GM21825 (cell line): ENCODE results near the gene MS4A15.

Experiments used
- ATAC-seq: cut with Tn5 transposase; IDR thresholded peaks from one replicate; pipeline ENCODE4 v1.9.1; 2021; ENCODE audit warnings: mild to moderate bottlenecking, moderate library complexity; ENCODE audit not compliant: unreplicated experiment

Gene MS4A15

DNA sequence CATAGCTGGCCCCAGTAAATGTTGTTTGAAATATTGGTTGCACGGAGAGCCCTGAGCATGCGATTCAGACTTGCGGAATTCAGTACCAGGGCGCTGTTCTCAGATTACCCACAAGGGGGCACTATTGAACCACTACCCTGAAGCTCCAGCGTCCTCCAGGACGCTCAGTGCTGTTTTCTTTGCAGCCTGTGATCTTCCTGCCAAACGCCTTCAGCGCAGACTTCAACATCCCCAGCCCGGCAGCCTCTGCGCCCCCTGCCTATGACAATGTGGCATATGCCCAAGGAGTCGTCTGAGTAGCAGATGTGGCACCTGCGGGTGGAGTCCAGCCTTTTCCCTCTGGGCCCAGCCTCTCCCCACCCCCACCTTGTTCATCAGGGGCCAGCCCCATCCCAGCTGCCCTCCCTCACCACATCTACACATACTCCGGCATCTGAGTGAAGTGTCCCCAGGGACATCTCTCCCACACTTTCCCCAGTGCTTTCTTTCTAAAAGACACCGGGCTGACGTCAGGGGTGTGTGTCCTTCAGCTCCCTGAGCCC, 18.8 kb downstream of the MS4A15 start:
- peak; percentile 88 for ATAC-seq

DNA sequence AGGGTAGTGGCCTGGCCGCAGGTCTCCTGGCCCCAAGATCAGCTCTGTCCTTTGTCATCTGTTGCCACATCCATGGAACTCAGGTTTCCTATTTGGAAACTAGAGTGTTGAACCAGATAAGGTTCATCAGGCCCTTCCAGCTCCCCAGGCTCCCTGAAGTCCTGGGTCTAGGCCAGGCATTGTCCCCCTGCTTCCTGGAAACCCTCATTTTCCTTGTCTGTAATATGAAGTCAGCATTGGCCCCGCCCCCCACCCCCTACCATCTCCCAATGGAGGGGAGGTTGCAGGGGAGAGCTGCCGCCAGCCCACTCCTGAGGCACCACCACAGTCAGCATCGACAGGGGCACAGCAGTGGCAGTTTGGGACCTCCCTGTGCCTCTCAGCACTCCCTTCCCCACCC, 19.5 kb downstream of the MS4A15 start:
- ATAC-seq = no peak

DNA sequence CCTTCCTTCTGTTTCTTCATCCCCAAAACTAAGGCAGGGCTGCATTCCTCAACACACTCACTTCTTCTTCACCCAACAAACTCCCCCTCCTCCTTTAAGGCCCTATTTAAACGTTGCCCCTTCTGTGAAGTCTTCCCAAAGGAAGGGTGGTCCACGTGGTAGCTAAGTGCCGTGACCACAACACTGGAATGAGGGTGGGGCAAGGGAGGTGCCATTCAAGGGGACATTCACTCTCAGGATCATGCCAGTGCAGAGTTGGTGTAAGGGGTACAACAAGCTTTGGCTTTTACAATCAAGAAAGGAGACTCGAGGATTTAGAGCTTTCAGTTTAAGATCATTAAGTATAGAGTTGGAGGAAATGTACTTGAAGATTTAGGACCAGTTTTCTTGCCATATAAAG, 20.4 kb downstream of the MS4A15 start:
- no peak for ATAC-seq

DNA sequence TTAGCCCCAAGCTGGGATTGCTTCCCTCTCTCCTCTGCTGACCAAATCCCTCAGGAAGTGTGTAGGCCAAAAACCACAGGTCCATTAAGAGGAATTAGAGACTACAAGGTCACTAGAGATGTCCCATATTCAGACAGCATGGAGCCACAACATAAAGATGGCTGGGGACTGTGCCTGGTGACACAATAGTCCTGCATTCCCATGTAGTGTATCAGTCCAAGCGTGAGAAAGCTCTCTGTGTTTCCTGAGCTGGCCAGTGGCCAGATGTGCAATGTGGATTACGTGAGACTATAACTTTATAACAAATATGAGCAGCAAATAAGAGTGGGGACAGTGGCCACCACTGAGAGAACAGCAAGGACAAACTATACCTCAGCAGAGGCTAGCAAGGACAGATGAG, 20.9 kb downstream of the MS4A15 start:
- ATAC-seq = no peak

DNA sequence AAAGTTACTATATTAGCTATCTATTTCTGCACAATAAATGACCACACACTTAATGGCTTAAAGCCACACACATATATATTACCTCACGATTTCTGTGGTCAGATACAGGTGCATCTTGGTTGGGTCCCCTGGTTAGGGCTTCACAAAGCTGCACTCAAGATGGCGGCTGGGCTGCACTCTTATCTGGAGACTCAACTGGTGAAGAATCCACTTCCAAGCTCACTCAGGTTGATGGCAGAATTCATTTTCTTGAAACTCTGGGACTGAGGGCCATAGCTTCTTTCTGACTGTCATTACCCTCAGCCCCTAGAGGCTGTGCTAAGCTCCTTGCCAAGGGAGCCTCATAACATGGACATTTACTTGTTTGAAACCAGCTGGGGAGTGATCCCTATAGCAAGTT, 23.4 kb downstream of the MS4A15 start:
- no peak for ATAC-seq

DNA sequence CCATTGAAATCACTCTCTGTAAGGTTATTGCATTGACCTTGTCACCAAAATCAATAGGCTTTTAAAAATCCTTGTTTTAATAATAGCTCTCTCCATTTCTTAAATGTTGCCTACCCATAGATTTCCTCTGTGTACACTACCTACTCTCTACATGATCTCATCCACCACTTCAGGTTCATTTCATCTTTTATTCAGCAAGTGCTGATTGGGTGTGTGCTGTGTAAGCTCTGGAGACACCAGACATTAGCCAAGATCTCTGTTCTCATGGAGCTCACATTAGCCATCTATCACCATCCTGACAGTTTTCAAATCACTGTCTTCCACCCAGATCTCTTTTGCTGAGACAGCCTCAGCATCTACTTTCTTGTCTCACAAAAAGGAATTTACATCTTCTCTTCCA, 24.1 kb downstream of the MS4A15 start:
- ATAC-seq = no peak

DNA sequence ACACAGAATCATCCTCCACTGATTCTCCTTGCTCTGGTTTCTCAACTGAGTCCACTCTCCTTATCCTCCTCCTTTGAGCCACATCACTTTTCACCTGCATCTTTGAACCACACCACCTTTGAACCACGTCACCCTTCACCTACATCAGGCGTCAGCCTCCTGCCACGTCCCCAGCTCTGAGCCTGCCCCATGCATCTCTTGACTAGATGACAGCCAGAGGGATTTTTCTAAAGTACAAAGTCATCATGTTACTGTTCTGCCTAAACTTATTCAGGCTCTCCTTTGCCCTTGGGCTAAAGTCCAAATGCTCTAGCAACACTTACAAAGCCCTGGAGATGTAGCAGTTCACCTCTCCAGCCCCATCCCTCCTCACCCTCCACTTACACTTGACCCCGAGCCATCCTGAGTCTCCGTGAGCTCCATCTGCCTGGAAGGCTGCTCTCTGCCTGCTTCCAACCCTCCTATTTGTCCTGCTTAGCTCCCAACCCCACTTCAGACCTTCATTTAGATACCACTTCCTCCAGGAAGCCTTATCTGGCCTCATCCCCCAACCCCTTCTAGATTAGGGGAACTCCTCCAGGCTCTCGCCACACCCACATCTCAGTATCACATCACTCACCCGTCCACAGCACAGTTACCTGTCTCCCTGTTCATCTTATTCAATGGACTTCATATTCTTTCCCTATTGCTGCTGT, 24.8 kb downstream of the MS4A15 start:
- no peak for ATAC-seq

DNA sequence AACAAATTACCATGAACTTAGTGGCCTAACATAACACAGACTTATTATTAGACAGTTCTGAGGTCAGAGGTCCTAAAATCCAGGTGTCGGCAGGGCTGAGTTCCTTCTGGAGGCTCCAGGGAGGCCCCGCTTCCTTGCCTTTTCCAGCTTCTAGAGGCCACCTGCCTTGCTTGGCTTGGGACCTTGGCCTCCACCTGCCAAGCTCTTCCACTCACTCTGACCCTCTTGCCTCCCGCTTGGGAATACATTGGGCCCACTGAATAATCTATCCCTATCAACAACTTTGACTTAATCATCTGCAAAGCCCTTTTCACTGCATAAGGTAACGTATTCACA, 25.3 kb downstream of the MS4A15 start:
- no peak for ATAC-seq

DNA sequence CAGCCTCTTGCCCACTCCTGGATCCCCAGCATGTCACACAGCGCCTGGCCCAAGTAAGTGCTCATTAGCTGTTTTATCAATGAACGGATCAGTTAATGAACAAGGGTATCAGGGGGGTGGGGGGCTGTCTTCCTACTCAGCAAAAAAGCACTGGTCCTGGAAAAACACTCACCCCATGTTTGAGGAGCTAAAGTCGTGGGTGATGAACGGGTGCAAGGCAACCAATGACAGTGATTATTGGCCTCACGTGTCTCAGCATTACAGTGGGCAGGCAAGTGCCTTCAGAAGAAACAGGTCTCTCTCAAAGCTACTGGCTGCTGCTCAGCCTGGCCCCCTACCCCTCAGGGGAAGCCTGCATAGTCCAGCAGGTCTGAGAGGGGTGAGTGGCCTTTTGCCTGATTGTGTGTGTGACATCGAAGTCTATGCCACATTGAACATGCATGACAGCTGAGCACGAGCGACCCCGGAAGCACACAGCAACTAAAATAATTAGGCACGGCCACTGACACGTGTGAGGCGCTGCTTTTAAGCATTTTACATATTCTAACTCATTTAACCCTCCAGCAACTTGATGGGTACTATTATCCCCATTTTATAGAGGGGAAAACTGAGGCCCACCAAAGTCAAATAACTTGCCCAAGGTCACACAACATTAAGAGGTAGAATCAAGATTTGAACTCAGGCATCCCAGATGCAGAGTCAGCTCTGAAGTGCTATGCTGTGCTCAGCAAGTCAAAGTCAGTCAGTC, 25.9 kb downstream of the MS4A15 start:
- no peak for ATAC-seq

DNA sequence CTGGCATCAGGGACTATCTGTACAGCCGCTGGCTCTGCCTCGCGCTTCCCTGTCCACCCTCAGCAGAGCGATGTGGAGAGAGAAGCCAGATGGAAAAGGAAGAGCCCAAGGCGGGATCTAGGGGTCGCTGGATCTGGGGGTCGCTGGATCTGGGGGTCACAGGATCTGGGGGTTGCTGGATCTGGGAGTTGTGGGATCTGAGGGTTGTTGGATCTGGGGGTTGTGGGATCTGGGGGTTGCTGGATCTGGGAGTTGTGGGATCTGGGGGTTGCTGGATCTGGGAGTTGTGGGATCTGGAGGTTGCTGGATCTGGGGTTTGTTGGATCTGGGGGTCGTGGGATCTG, 26.4 kb downstream of the MS4A15 start:
- no peak for ATAC-seq

DNA sequence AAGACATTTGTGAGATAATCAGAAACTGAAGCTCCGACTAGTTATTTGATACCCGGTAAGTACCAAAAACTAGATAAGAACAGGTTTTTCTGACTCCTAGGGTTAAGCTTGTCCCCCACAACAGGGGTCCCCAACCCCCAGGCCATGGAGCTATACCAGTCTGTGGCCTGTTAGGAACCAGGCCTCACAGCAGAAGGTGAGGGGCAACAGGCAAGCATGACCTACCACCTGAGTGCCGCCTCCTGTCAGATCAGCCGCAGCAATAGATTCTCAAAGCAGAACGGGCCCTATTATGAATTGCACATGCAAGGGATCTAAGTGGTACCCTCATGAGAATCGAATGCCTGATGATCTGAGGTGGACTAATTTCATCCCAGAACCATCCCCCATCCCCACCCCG, 27.2 kb downstream of the MS4A15 start:
- ATAC-seq = no peak

DNA sequence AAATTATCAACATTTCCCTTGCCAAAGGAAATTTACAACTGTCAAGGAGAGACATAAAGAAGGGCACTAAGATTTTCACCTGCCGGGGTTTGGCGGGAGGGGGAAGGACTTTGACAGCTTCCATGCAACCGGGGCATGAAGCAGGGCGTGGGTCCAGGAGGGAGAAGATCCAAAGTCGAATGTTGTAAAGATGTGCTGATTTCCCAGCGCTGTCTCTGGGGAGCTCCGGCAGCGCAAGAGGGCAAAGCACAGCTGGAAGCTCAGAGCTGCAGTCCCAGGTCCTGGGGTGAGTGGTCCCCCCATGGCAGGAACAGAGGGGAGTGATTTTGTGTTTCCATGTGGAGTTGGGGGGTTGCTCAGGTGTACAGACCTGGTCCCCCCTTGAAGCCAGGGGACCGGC, 28.5 kb downstream of the MS4A15 start, which contains the start of gene MS4A10:
Gene MS4A10, plus strand, starts transcription at position 198 of the 400 bp plus-strand sequence. CDS start 5,003 bp downstream, outside the sequence.
- no peak for ATAC-seq

DNA sequence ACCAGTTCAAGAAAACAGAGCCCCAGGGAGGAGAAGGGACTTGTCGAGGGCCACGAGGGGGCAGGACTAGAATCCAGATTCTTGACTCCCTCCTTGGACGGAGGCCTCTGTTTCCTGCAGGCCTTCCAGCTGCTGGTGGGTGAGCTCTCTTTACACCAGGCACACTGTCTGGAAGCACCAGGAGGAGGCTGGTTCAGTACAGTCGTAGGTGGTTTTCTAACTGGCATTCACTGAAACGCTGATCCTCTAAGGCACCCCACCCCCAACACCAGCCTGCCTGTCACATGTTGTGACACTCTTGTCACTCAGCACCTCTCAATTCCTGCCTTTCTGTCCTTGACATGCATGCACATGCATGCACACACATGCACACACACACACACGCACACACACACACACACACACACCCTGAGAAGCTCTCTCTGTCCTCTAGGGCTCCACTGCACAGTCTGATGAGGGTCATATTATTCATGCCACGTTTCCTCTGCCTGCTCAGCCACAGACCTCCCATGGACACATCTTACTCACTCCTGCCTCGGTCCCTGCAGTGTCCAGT, 29.2 kb downstream of the MS4A15 start:
- no peak for ATAC-seq

DNA sequence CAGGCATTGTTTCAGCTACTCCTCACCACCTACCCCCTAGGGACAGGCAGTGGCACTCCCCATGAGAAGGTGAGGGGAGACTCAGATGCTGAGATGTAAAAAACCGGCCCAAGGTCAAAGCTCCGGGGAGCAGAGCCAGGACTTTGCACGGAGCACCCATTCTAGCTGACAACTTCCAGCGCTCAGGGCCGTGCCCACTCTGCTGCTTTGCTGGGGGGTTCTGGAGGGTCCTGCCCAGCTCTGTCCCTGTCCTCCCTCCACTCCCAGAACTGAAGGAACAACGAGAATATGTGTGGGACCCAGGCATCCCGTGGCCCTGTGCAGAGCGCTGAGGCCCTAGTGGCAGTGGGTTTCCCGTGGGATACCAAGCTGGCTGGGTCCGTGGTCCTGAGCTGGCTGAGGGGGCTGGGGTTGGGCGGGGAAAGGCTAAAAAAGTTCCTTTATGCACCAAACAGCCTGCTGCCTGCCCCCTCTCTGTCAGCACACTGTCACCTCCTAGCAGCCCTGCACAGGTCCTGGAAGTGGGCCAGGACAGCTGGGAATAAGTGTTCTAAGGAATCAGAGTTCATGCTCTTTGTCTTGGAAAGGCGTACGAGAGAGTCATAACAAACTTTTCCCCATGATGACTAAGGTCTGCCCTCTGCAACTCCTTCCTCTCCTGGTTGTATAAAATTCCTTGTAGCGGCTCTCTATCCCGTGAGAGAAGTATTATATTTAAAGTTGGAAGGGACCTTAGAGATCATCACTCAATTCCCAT, 30.3 kb downstream of the MS4A15 start:
- ATAC-seq = no peak

DNA sequence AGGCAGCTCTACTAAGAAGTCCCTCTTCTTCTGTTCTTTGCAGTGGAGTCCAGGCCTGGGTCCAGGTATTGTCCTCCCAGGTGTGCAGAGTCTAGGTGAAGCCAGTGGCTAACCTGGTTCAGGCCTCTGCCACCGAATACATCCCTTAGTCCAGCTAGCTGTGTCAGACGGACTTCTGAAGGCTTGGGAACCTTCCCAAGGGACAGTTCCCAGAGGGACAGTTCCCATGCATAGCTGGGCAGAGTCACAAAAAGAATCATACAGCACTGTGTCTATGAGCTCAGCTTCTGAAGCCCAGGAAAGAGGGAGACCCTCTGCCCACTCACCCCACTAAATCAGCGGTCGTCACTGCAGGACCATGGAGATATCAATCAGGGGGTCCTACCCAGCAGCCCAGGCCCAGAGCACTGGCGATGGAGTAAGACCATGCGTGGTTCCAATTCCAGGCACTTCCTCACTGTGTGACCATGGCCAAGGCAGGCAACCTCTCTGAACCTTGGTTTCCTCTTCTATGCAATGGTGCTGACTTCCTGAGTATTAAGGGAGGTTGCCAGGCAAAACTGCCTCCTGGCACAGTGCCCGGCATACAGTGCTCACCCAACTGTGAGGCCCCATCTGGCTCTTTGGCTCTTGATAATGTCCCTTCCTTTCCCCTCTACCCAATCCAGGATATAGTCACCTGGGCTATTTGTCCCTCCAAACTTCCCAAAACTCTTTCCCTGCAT, 31.9 kb downstream of the MS4A15 start:
- no peak for ATAC-seq

DNA sequence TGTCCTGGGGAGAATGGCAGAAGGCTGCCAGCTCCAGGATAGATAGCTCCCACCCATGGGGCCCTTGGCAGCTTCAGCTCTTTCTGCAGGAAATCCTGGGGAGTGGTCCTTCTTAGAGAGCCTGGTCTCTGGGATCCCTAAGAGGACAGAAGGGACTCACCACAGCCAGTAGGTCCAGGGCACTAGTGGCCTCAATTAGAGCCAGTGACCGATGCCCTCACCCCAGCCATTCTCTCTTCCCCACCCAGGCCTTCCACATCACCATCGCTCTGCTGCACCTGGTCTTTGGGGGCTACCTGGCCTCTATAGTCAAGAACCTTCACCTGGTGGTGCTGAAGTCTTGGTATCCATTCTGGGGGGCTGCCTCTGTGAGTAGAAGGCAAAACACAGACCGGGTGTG, 34.1 kb downstream of the MS4A15 start:
- no peak for ATAC-seq

DNA sequence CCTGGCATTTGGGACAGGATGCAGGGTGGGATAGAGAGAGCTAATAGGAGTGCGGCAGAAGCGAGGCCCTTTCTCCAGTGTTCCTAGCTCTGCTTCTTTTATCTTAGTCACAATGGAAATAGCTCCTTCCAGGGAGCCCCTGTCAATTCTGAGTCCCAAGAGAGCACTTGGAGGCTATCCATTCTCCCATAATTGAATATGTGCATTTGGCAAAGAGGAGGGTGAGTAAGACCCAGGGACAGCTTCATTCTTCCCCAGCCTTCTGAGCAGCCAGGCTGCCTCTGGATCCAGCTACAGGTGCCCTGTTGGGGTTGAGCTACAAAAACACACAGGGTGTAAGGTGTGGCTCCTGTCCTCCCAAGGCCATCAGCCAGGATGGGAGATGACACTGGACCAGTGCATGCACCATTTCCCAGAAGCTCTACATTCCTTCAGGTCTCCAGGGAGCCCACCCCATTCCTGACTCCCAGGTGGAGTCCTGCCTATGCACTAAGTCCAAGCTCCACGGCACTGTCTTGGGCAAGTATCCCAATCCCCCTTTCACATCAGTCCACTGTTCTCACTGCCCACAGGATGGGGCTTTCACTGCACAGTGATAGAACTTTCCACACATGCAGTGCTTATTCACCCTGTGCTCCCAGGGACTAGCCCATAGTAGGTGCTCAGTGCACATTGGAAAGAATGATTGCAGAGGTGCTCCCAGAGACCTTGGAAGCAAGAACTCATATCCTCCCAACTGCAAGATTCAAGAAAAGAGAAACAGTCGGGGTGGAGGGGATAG, 34.7 kb downstream of the MS4A15 start:
- no peak for ATAC-seq

DNA sequence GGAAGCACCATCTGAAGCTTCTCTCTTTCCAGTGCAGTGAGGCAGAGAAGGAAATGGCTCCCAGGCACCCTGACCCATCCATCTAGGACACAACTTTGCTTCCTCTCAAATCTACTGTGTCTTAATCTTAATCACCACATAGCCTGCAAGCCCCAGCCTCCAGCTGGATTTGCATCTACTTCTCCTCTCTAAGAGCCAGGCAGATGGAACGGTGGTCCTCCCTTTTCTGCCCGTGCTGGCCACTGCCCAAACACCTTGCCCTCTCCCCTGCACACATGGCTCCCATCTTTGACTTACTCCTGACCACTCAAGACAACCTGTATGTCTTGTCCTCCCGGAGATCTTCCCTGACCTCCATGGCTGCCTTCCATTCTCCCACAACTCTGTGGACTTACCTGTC, 35.9 kb downstream of the MS4A15 start:
- ATAC-seq = no peak

DNA sequence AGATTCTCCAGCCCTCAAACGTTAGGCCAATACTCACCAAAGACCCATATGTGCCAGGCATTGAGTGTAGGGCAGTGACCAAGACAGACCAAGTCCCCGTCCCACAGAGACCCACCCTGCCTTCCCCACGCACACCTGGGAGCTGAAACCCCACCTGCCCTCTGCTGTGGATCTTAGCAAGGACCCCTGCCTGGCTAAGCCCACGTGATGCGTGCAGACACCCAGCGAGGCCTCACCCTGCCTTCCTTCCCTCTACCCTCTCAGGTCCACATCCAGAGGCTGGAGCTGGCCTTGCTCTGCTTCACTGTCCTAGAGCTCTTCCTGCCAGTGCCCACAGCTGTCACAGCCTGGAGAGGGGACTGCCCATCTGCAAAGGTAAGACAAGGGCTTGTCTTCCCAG, 38.6 kb downstream of the MS4A15 start:
- ATAC-seq = no peak
